Endothelial cell of umbilical vein (primary cell): ENCODE results near the gene CCIN. TPM values are rescaled to one million over a fixed set of nuclear protein-coding genes. Genes with fewer than 3 reads are reported as not detected.
"Not testable (repeated sequence)": the region's sequence is repeated elsewhere in the genome, so short reads cannot be mapped to it uniquely, and the experiment has no call there.

Source experiments
- BruUV-seq: library from RNA; stranded (reverse); fragments of 400-500 nt; replicated peaks from 2 replicates; lab custom pipeline; 2021; lab: Mats Ljungman, UMichigan
- CTCF ChIA-PET: fragments of 300-600, 350-600 bp; sonication (Branson Sonifier 250); formaldehyde crosslinking; loops from one replicate; lab custom pipeline; 2021; ENCODE audit warnings: antibody characterized with exemption, inconsistent platforms; lab: Charles Lee
- POLR2A ChIA-PET: fragments of 300-600, 350-600 bp; sonication (Branson Sonifier 250); formaldehyde crosslinking; loops from one replicate; lab custom pipeline; 2021; ENCODE audit warnings: antibody characterized with exemption, inconsistent platforms; lab: Charles Lee
- DNase-seq: peaks from one replicate; pipeline ENCODE4 v3.0.0-alpha.2; 2011; ENCODE audit warnings: low read depth, low spot score
- FAIRE-seq: peaks from 2 replicates; lab custom pipeline; 2011; peaks lifted over from hg19 to GRCh38; lab: Jason Lieb, UNC
- H2AFZ ChIP-seq: 2 replicates; pipeline ENCODE4 v1.6.0; 2012; ENCODE audit warnings: low read depth, low read length, control low read depth, inconsistent platforms
- H3K27ac ChIP-seq: 2 replicates; pipeline ENCODE4 v1.5.1; 2011; ENCODE audit warnings: low read depth, mild to moderate bottlenecking, control low read depth, low read length, moderate library complexity; ENCODE audit not compliant: insufficient read depth
- H3K27me3 ChIP-seq, 2 experiments: 2 replicates each; pipeline versions ENCODE4 v1.6.0 to v1.6.1; 2011; ENCODE audit warnings: low read length in 2 of 2, mixed read lengths in 1 of 2; ENCODE audit not compliant: control insufficient read depth in 2 of 2, insufficient read depth in 2 of 2
- H3K36me3 ChIP-seq, 2 experiments: 2 replicates in 1 of 2; 3 replicates in 1 of 2; pipeline ENCODE4 v1.5.1; 2011; ENCODE audit warnings: low read length in 2 of 2, mild to moderate bottlenecking in 1 of 2, moderate library complexity in 1 of 2; ENCODE audit not compliant: control insufficient read depth in 2 of 2, insufficient read depth in 2 of 2; ENCODE audit errors: extremely low read depth in 1 of 2
- H3K4me1 ChIP-seq: 3 replicates; pipeline ENCODE4 v1.5.1; 2011; ENCODE audit warnings: mild to moderate bottlenecking, low read length; ENCODE audit not compliant: control insufficient read depth, insufficient read depth; ENCODE audit errors: extremely low read depth
- H3K4me2 ChIP-seq: 2 replicates; pipeline ENCODE4 v1.6.1; 2011; ENCODE audit warnings: low read length, control low read depth, mixed read lengths; ENCODE audit not compliant: insufficient read depth
- H3K4me3 ChIP-seq, 3 experiments: fragments of 200-600 bp in 1 of 3; sonication (generic), shearing (Covaris generic) in 1 of 3; replicated peaks in 1 of 3; 2 replicates each; pipeline ENCODE4 v1.5.1; 2011 to 2016; ENCODE audit warnings: control low read depth in 3 of 3, low read length in 3 of 3, mild to moderate bottlenecking in 2 of 3, inconsistent platforms in 1 of 3, low read depth in 1 of 3, moderate library complexity in 1 of 3; ENCODE audit not compliant: insufficient read depth in 1 of 3
- H3K79me2 ChIP-seq: 2 replicates; pipeline ENCODE4 v1.6.0; 2012; ENCODE audit warnings: low read length, inconsistent platforms; ENCODE audit not compliant: control insufficient read depth, insufficient read depth
- H3K9ac ChIP-seq: replicated peaks from 2 replicates; pipeline ENCODE3; 2011; ENCODE audit warnings: low read length, control low read depth; ENCODE audit not compliant: insufficient read depth; ENCODE audit errors: extremely low read depth
- H3K9me1 ChIP-seq: replicated peaks from 3 replicates; pipeline ENCODE4 v1.6.0; 2011; ENCODE audit warnings: mild to moderate bottlenecking, low read length; ENCODE audit not compliant: control insufficient read depth, insufficient read depth; ENCODE audit errors: extremely low read depth
- H3K9me3 ChIP-seq: replicated peaks from 2 replicates; pipeline ENCODE4 v1.5.1; 2012; ENCODE audit warnings: low read length, inconsistent platforms; ENCODE audit not compliant: control insufficient read depth, insufficient read depth
- H4K20me1 ChIP-seq: replicated peaks from 2 replicates; pipeline ENCODE3; 2011; ENCODE audit warnings: mild to moderate bottlenecking, low read length; ENCODE audit not compliant: control insufficient read depth, insufficient read depth; ENCODE audit errors: extremely low read depth
- CTCF ChIP-seq, 2 donors: IDR thresholded peaks; 1 replicate in 1 of 2; 2 replicates in 1 of 2; pipeline ENCODE4 v1.5.1; 2011; ENCODE audit warnings: low read length in 2 of 2, mild to moderate bottlenecking in 2 of 2, moderate library complexity in 2 of 2, control low read depth in 1 of 2, inconsistent platforms in 1 of 2, low read depth in 1 of 2; ENCODE audit not compliant: insufficient read depth in 1 of 2; ENCODE audit errors: extremely low read depth in 1 of 2
- EZH2 ChIP-seq: IDR thresholded peaks from 2 replicates; pipeline ENCODE4 v1.6.1; 2012; ENCODE audit warnings: borderline replicate concordance, low read depth, mild to moderate bottlenecking, moderate library complexity, low read length, inconsistent platforms; ENCODE audit not compliant: severe bottlenecking
- FOS ChIP-seq: IDR thresholded peaks from 2 replicates; pipeline ENCODE4 v1.6.1; 2011; ENCODE audit warnings: mild to moderate bottlenecking, low read length, moderate library complexity, borderline replicate concordance; ENCODE audit not compliant: insufficient read depth
- GATA2 ChIP-seq: IDR thresholded peaks from 2 replicates; pipeline ENCODE4 v1.7.0; 2011; ENCODE audit warnings: low read depth, mild to moderate bottlenecking, moderate library complexity, mixed read lengths, low read length; ENCODE audit not compliant: insufficient read length, insufficient read depth
- JUN ChIP-seq: IDR thresholded peaks from 2 replicates; pipeline ENCODE4 v1.6.1; 2011; ENCODE audit warnings: borderline replicate concordance, low read depth; ENCODE audit not compliant: insufficient read length, insufficient read depth
- MAX ChIP-seq: IDR thresholded peaks from 2 replicates; pipeline ENCODE4 v1.6.1; 2011; ENCODE audit not compliant: insufficient read depth, insufficient read length
- MYC ChIP-seq: IDR thresholded peaks from one replicate; pipeline ENCODE4 v1.6.1; 2011; ENCODE audit warnings: mild to moderate bottlenecking, low read depth, low read length
- POLR2A ChIP-seq: IDR thresholded peaks from 2 replicates; pipeline ENCODE4 v1.6.1; 2012; ENCODE audit warnings: low read depth, mild to moderate bottlenecking, control low read depth, low read length
- POLR2AphosphoS5 ChIP-seq: IDR thresholded peaks from 2 replicates; pipeline ENCODE4 v1.6.1; 2012; ENCODE audit warnings: low read depth, mild to moderate bottlenecking, control low read depth, low read length, moderate library complexity; ENCODE audit not compliant: insufficient read depth
- dilution Hi-C: fragments of 300-500 bp; cut with MboI; formaldehyde crosslinking; loops from one replicate; pipeline ENCODE4 v1.15.0; 2019; ENCODE audit warnings: low sequenced_read_pairs; ENCODE audit not compliant: extremely low pct_ligation_motif_present
- intact Hi-C: fragments of 100-400 bp; cut with micrococcal nuclease; formaldehyde crosslinking; loops from one replicate; pipeline ENCODE4 v1.10.0; 2022
- polyA plus RNA-seq, 4 experiments: library from polyadenylated mRNA; depleted of rRNA in 3 of 4; stranded (reverse) in 3 of 4; unstranded in 1 of 4; fragments of >200 nt; gene quantifications; 2 replicates each; pipeline versions ENCODE4 v1.2.1 to v1.2.3, GENCODE V29; 2011 to 2012; ENCODE audit warnings: missing spikeins in 1 of 4
- total RNA-seq: library from RNA; stranded (reverse); gene quantifications from 2 replicates; pipeline ENCODE4 v1.2.3, GENCODE V29; 2021

CCIN gene
- total and polyA plus RNA-seq, 2 donors (not counting 3 experiments of a cell fraction or from before 2014, with no cell fraction given): 0.22 to 1.2 TPM

GRCh38 chr9:36129139-36129538 is 40.0 kb upstream of the CCIN start:
- H2AFZ ChIP-seq: no peak overlapping the region
- H3K4me3 ChIP-seq: no peak overlapping the region
- POLR2A ChIA-PET: no interaction called here
- no peaks in the 10 kb centered on the region for H3K4me1 ChIP-seq
- H3K27ac ChIP-seq: no peak overlapping the region
- no peaks in the 10 kb centered on the region for H3K79me2 ChIP-seq
- DNase-seq: no peak
- dilution Hi-C loops: no loop called here
- BruUV-seq: no TSS peak
- H3K36me3 ChIP-seq: no peaks in the 10 kb centered on the region
- intact Hi-C loops: no loop called here
- no peaks in the 10 kb centered on the region for H3K9me1 ChIP-seq
- CTCF ChIA-PET: interaction anchor here (0.6 to 2.0 kb wide), 5 partner anchors 8 to 35 kb away, joined by 3 to 8 read pairs (median 4); no protein-coding TSS in a partner anchor
- no peak overlapping the region for H3K9ac ChIP-seq
- TF ChIP-seq MYC (no peak), MAX (no peak), POLR2AphosphoS5 (no peak), GATA2 (no peak), POLR2A (no peak), EZH2 (no peak), CTCF (IDR thresholded peaks at IDR 0.05; ENCODE audit: extremely low read depth in 1 of 2, insufficient read depth in 1 of 2, low read depth in 1 of 2, low read length in 2 of 2) (no peak), JUN (no peak), FOS (no peak)
- FAIRE-seq: no peak
- no peak overlapping the region for H3K4me2 ChIP-seq
- no peaks in the 10 kb centered on the region for H3K27me3 ChIP-seq
- no peaks in the 10 kb centered on the region for H3K9me3 ChIP-seq
- H4K20me1 ChIP-seq: no peaks in the 10 kb centered on the region

GRCh38 chr9:36131666-36132065 is 37.5 kb upstream of the CCIN start:
- H2AFZ ChIP-seq, FAIRE-seq, intact Hi-C loops, POLR2A ChIA-PET, H3K79me2 ChIP-seq, H3K4me3 ChIP-seq, H3K9me1 ChIP-seq, H3K4me1 ChIP-seq, H4K20me1 ChIP-seq, H3K36me3 ChIP-seq, dilution Hi-C loops, H3K9me3 ChIP-seq, BruUV-seq, H3K9ac ChIP-seq, H3K27me3 ChIP-seq, H3K27ac ChIP-seq, H3K4me2 ChIP-seq, DNase-seq: not testable (repeated sequence)
- CTCF ChIA-PET: interaction anchor here (1.1 kb wide), 1 partner anchor 32 kb away, joined by 3 read pairs; no protein-coding TSS in a partner anchor
